Loucy (cell line): ENCODE results near the gene SMO.

Experiments
- CTCF ChIP-seq: fragments of 200-600 bp; sonication (generic); conservative IDR thresholded peaks from 2 replicates; pipeline ENCODE4 v1.5.1; 2014; ENCODE audit warnings: mild to moderate bottlenecking, antibody characterized with exemption, low read length
- EZH2phosphoT487 ChIP-seq: fragments of 200-600 bp; IDR thresholded peaks from 2 replicates; pipeline ENCODE4 v1.6.1; 2018; ENCODE audit warnings: antibody characterized with exemption, mild to moderate bottlenecking, moderate library complexity, borderline replicate concordance

DNA sequence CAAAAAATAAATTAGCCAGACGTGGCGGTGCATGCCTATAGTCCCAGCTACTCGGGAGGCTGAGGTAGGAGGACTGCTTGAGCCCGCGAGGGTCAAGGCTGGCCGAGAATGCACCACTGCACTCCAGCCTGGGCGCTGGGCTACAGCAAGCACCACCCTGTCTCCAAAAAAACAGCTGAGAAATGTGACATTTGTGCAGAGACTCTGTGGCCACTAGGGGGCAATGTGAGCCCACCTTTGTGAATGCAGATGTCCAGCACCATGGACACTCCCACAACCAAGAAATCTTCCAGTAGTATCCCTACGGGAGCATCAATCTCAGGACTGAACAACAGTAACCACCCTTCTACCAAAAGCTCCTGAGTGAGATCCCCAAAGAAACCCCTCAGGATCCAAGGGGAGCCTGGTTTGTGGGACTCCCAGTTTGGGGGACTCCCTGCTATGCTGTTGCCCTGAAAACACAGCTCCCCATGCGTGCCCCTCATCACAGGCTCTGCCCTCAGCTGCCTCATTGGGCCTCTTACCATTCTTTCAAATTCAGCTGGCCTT, 30.2 kb downstream of the SMO start:
- peak; percentile 95 for TF ChIP-seq CTCF
- TF ChIP-seq EZH2phosphoT487 = no peak
